ENCODE data around the gene KIF16B. TPM values are rescaled to one million over a fixed set of nuclear protein-coding genes. Genes with fewer than 3 reads are reported as not detected.

The KIF16B gene
- total RNA-seq, 1 donor from 2014 or later = 7.0 TPM

- Histone ChIP-seq H3K27me3 (ENCODE audit: insufficient read depth, low read length) (no peaks in the 10 kb centered on the region), H3K27ac (ENCODE audit: low read depth, low read length) (no peak overlapping the region), H3K4me1 (ENCODE audit: insufficient read depth, low read length) (peaks cover 1% of the 10 kb centered on the region), H3K9ac (ENCODE audit: low read length) (no peak overlapping the region), H3K4me2 (ENCODE audit: low read length) (no peak overlapping the region), H3K36me3 (ENCODE audit: insufficient read depth, low read length) (no peaks in the 10 kb centered on the region), H3K9me3 (ENCODE audit: insufficient read depth, low read depth, low read length) (no peaks in the 10 kb centered on the region), H3K4me3 (ENCODE audit: insufficient read depth, low read depth, low read length) (no peak overlapping the region), H2AFZ (ENCODE audit: low read depth, low read length) (no peak overlapping the region), H4K20me1 (ENCODE audit: insufficient read depth, low read length) (no peaks in the 10 kb centered on the region), H3K79me2 (ENCODE audit: insufficient read depth, low read length) (no peaks in the 10 kb centered on the region)
- H3K27ac Mint-ChIP-seq (ENCODE audit: unreplicated experiment) = no peak overlapping the region
- no peak overlapping the region for H3K4me3 Mint-ChIP-seq (ENCODE audit: unreplicated experiment)
- peaks cover 12% of the 10 kb centered on the region for H3K36me3 Mint-ChIP-seq (ENCODE audit: low read depth, unreplicated experiment)
- H3K9me3 Mint-ChIP-seq (ENCODE audit: unreplicated experiment) = no peaks in the 10 kb centered on the region
- FAIRE-seq (no peak), DNase-seq (ENCODE audit: low read depth) (no peak)
- H3K4me1 Mint-ChIP-seq (ENCODE audit: low read depth, unreplicated experiment) = no peaks in the 10 kb centered on the region
- no peak for TF ChIP-seq CTCF (IDR thresholded peaks at IDR 0.05; ENCODE audit: insufficient read depth, low read depth, low read length)
- TF ChIP-seq EZH2 (IDR thresholded peaks at IDR 0.05; ENCODE audit: insufficient read depth, low read length) = no peak
- H3K27me3 Mint-ChIP-seq (ENCODE audit: low read depth, unreplicated experiment) = no peaks in the 10 kb centered on the region
These were observed 86.7 kb downstream of the KIF16B start for GRCh38 chr20:16486532-16486931.

- Histone ChIP-seq H4K20me1 (ENCODE audit: insufficient read depth, low read length) (no peaks in the 10 kb centered on the region), H3K9ac (ENCODE audit: low read length) (no peak overlapping the region), H3K9me3 (ENCODE audit: insufficient read depth, low read depth, low read length) (no peaks in the 10 kb centered on the region), H3K4me1 (ENCODE audit: insufficient read depth, low read length) (no peaks in the 10 kb centered on the region), H3K27me3 (ENCODE audit: insufficient read depth, low read length) (no peaks in the 10 kb centered on the region), H2AFZ (ENCODE audit: low read depth, low read length) (no peak overlapping the region), H3K27ac (ENCODE audit: low read depth, low read length) (no peak overlapping the region), H3K79me2 (ENCODE audit: insufficient read depth, low read length) (no peaks in the 10 kb centered on the region), H3K4me3 (ENCODE audit: insufficient read depth, low read depth, low read length) (no peak overlapping the region), H3K4me2 (ENCODE audit: low read length) (no peak overlapping the region), H3K36me3 (ENCODE audit: insufficient read depth, low read length) (no peaks in the 10 kb centered on the region)
- Mint-ChIP-seq H3K4me3 (ENCODE audit: unreplicated experiment) (no peak overlapping the region), H3K27me3 (ENCODE audit: low read depth, unreplicated experiment) (no peaks in the 10 kb centered on the region), H3K4me1 (ENCODE audit: low read depth, unreplicated experiment) (no peaks in the 10 kb centered on the region), H3K9me3 (ENCODE audit: unreplicated experiment) (no peaks in the 10 kb centered on the region), H3K36me3 (ENCODE audit: low read depth, unreplicated experiment) (peaks cover 4% of the 10 kb centered on the region), H3K27ac (ENCODE audit: unreplicated experiment) (no peak overlapping the region)
- DNase-seq (ENCODE audit: low read depth) (no peak), FAIRE-seq (no peak)
- no peak for TF ChIP-seq CTCF (IDR thresholded peaks at IDR 0.05; ENCODE audit: insufficient read depth, low read depth, low read length)
- no peak for TF ChIP-seq EZH2 (IDR thresholded peaks at IDR 0.05; ENCODE audit: insufficient read depth, low read length)
These were observed 87.8 kb downstream of the KIF16B start for GRCh38 chr20:16485401-16485800.

- H3K4me1 Mint-ChIP-seq (ENCODE audit: low read depth, unreplicated experiment) = peaks cover under 1% of the 10 kb centered on the region
- H3K27me3 Mint-ChIP-seq (ENCODE audit: low read depth, unreplicated experiment) = no peaks in the 10 kb centered on the region
- no peak overlapping the region for H3K4me2 ChIP-seq (ENCODE audit: low read length)
- H3K27ac Mint-ChIP-seq (ENCODE audit: unreplicated experiment) = no peak overlapping the region
- H3K27me3 ChIP-seq (ENCODE audit: insufficient read depth, low read length) = no peaks in the 10 kb centered on the region
- H2AFZ ChIP-seq (ENCODE audit: low read depth, low read length) = no peak overlapping the region
- no peak overlapping the region for H3K4me3 ChIP-seq (ENCODE audit: insufficient read depth, low read depth, low read length)
- DNase-seq (ENCODE audit: low read depth) (no peak), FAIRE-seq (no peak)
- no peaks in the 10 kb centered on the region for H3K79me2 ChIP-seq (ENCODE audit: insufficient read depth, low read length)
- H3K9me3 ChIP-seq (ENCODE audit: insufficient read depth, low read depth, low read length) = no peaks in the 10 kb centered on the region
- no peak for TF ChIP-seq CTCF (IDR thresholded peaks at IDR 0.05; ENCODE audit: insufficient read depth, low read depth, low read length)
- TF ChIP-seq EZH2 (IDR thresholded peaks at IDR 0.05; ENCODE audit: insufficient read depth, low read length) = no peak
- H3K27ac ChIP-seq (ENCODE audit: low read depth, low read length) = no peak overlapping the region
- no peaks in the 10 kb centered on the region for H3K36me3 ChIP-seq (ENCODE audit: insufficient read depth, low read length)
- no peak overlapping the region for H3K9ac ChIP-seq (ENCODE audit: low read length)
- H3K4me1 ChIP-seq (ENCODE audit: insufficient read depth, low read length) = no peaks in the 10 kb centered on the region
- H4K20me1 ChIP-seq (ENCODE audit: insufficient read depth, low read length) = no peaks in the 10 kb centered on the region
- no peaks in the 10 kb centered on the region for H3K9me3 Mint-ChIP-seq (ENCODE audit: unreplicated experiment)
- H3K4me3 Mint-ChIP-seq (ENCODE audit: unreplicated experiment) = no peak overlapping the region
- H3K36me3 Mint-ChIP-seq (ENCODE audit: low read depth, unreplicated experiment) = no peaks in the 10 kb centered on the region
These were observed 90.2 kb downstream of the KIF16B start for GRCh38 chr20:16483024-16483423.

Measured in astrocyte (in vitro differentiated cells and primary cell).